ENCODE data around the gene UPK2.

The UPK2 gene

DNA sequence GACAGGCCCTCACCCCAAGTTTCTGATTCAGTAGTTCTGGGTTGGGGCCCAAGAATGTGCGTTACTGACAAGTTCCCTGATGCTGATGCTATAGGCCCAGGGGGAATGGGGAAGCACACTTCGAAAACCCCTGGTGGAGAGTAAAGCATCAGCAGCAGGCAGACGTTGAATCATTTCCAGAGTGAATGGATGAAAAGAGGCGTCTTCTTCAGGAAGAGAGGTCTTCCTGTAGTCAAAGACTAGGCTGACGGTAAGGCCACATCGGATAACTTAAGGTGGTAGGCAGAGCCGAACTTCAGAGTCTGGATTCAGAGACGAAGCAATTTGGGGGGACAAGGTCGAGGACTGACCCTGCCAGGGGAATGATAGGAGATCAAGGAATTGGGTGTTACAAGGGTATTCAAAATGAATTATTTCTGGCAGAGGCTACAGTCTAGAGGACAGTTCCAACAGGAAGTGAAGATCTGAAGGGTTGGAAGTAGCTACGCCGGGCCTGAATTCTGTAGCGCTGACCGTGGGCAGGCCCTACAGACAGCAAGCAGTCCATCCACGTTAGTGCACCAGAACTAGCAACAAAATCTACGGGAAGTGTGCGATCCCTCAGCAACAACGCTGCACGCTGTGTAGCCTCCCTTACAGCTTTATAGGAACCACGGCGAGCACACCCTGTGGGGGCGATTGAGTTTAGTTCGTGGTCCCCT is 41.0 kb downstream of the UPK2 start:
- DNase-seq, result peak; percentile 44

DNA sequence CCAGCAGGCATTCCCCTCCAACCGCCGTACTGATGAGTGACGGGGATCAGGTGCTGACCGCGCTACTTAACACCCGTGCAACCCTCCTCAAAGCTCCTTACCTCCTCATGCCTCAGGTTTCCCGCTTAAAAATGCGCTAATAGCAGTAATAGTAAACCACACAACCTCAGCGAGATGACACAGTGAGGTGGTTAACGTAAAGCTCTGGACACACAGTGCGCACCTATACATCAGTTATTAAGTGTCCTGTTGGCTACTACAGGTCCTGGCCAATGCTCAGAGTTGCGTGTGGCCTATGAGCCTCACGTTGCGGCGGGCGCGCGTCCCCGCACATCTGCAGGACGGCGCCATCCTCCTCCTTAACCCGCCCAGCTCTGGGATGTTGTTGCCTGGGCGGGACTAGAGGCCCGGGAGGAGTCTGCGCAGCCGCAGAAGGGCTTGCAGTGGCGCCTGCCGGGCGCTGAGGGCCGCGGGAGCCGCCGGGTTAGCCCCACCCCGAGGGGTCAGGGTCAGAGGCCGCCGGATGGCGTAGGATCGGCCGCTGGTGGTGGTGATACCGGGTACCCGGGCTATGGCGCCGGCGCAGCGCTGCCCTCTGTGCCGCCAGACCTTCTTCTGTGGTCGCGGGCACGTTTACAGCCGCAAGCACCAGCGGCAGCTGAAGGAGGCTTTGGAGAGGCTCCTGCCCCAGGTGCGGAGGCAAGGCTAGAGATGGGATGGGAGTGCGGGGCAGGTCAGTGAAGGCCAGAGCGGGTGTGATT is 41.7 kb downstream of the UPK2 start, which contains the start of gene CENATAC:
TSS of gene CENATAC (plus strand) at position 512 of the 761 bp plus-strand sequence. CDS start at position 572, 60 bp downstream.
- DNase-seq, result peak; percentile 96

DNA sequence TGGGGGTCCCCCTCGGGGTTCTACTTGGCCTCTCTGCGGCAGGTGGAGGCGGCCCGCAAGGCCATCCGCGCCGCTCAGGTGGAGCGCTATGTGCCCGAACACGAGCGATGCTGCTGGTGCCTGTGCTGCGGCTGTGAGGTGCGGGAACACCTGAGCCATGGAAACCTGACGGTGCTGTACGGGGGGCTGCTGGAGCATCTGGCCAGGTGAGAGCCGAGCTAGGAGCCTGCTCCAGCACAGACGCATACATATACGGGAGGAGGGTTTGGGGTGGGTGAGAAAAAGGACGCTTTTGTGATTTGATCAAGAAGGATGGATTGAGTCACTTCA is 42.3 kb downstream of the UPK2 start:
- no peak for DNase-seq

DNA sequence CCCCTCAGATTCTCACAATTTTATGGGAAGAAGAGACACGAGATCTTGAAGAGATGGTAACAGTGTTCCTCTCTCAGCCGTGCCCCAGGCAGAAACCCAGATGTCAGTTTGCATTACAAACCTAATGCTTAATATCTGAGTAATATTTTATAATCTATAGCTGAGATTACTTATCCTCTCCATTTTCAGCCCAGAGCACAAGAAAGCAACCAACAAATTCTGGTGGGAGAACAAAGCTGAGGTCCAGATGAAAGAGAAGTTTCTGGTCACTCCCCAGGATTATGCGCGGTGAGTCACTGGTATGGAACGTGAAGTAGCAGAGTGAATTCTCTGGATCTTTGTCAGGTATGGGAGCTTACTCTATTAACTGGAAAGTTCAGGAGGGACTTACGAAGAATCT is 42.7 kb downstream of the UPK2 start:
- DNase-seq, result no peak

DNA sequence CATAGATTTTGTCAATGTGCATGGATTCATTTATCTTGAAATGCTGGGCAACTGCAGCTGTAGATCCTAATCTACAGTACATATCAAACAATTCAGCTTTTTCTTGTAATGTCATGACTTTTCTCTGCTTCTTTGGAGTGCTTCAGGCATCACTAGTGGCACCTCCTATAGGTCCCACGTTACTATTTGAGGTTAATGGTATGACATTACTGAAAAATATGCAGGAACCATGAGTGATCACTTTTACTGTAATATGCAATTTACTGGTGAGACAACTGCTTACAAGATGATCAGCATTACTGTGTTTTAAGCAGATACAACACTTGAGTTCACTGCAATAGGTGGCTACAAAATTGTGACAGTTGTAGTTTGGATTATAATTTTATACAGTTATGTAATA is 44.8 kb downstream of the UPK2 start:
- no peak for DNase-seq

DNA sequence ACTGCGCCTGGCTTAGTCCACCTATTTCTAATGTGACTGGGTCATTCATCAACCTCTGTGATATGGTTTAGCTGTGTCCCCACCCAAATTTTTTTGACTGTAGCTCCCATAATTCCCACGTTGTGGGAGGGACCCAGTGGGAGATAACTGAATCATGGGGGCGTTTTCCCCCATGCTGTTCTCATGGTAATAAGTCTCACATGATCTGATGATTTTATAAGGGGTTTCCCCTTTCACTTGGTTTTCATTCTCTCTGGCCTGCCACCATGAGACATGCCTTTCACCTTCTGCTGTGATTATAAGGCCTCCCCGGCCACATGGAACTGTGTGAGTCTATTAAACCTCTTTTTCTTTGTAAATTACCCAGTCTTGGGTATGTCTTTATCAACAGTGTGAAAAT is 50.6 kb downstream of the UPK2 start:
- DNase-seq, result no peak

Measured in midbrain (tissue), 1 donor.